MM.1S (cell line): Measurements from ENCODE around the gene CRYGA.

ENCODE experiments used
- EZH2 ChIP-seq: fragments of 300-600 bp; sonication (generic); optimal IDR thresholded peaks from 2 replicates; pipeline ENCODE3; 2017; ENCODE audit warnings: low read depth, mild to moderate bottlenecking, antibody characterized with exemption, low read length, mixed read lengths
- EZH2phosphoT487 ChIP-seq: fragments of 300-600 bp; sonication (generic); IDR thresholded peaks from 2 replicates; pipeline ENCODE4 v1.6.1; 2018; ENCODE audit warnings: antibody characterized with exemption, low read length
- TF ChIP-seq, protein P1 (sequence below): fragments of 300-600 bp; sonication (generic); IDR thresholded peaks from 2 replicates; pipeline ENCODE4 v1.5.1; 2016; ENCODE audit warnings: antibody characterized with exemption, low read length, mixed read lengths

DNA sequence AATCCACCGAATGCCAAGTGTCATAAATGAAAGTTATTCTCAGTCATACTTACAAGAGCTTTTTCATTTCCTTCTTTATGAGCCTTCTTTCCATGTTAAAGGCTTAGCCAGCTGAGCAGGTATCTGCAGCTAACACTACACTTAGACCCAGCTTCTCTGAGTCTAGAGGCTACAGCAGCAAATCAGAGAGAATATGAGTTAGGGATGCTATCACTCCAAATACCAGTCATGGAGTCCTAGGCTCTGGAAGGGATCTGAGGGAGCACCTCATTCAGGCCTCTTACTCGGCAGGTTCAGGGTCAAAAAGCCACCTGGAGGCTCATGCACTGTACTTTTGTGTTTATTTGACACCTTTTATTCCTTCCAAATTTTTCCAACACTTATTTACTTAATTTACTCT is 23.5 kb upstream of the CRYGA start:
- TF ChIP-seq EZH2 = no peak
- no peak for TF ChIP-seq EZH2phosphoT487
- TF ChIP-seq, protein P1, sequence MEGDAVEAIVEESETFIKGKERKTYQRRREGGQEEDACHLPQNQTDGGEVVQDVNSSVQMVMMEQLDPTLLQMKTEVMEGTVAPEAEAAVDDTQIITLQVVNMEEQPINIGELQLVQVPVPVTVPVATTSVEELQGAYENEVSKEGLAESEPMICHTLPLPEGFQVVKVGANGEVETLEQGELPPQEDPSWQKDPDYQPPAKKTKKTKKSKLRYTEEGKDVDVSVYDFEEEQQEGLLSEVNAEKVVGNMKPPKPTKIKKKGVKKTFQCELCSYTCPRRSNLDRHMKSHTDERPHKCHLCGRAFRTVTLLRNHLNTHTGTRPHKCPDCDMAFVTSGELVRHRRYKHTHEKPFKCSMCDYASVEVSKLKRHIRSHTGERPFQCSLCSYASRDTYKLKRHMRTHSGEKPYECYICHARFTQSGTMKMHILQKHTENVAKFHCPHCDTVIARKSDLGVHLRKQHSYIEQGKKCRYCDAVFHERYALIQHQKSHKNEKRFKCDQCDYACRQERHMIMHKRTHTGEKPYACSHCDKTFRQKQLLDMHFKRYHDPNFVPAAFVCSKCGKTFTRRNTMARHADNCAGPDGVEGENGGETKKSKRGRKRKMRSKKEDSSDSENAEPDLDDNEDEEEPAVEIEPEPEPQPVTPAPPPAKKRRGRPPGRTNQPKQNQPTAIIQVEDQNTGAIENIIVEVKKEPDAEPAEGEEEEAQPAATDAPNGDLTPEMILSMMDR = no peak
